G401 (cell line): ENCODE data around the gene TTC19. TPM values are rescaled to one million over a fixed set of nuclear protein-coding genes. Genes with fewer than 3 reads are reported as not detected.

Source experiments
- DNase-seq: peaks from one replicate; pipeline ENCODE4 v3.0.0-alpha.2; 2015; ENCODE audit warnings: low spot score
- in situ Hi-C: cut with HindIII; loops from 2 replicates; pipeline ENCODE4 v1.10.0; 2016; ENCODE audit warnings: low sequenced_read_pairs, mixed read lengths
- total RNA-seq: library from RNA; depleted of rRNA; stranded (reverse); fragments of >200 nt; shearing (Covaris generic); gene quantifications from 2 replicates; pipeline ENCODE4 v1.2.3, GENCODE V29; 2014; rRNA removed

TTC19 gene
- total RNA-seq, result 27.4 and 35.9 TPM in 2 replicates

GRCh38 chr17:15999141-15999973 is at the start of gene TTC19, which contains the start of gene ZSWIM7:
Gene TTC19, plus strand, starts transcription at chr17:15999824. Its CDS starts 25 bp downstream, at chr17:15999849.
Gene ZSWIM7, minus strand, starts transcription at chr17:15999704. Its CDS starts 110 bp downstream, at chr17:15999594.
- in situ Hi-C loops, result no loop called here
- DNase-seq, result peak; percentile 96

- in situ Hi-C loops, result no loop called here
These were observed 48.1 kb upstream of the TTC19 start for GRCh38 chr17:15951368-15952047.

GRCh38 chr17:15952048-15952532 is 47.5 kb upstream of the TTC19 start:
- no peak for DNase-seq
- in situ Hi-C loops, result no loop called here

More at GRCh38 chr17:15951368-15952047, 48.1 kb upstream of the TTC19 start:
- no peak for DNase-seq

- no peak for DNase-seq
- in situ Hi-C loops, result no loop called here
These were observed 46.5 kb upstream of the TTC19 start for GRCh38 chr17:15952916-15953790.

GRCh38 chr17:15954222-15954621 is 45.4 kb upstream of the TTC19 start:
- in situ Hi-C loops, result no loop called here
- no peak for DNase-seq

- no peak for DNase-seq
- in situ Hi-C loops, result no loop called here
These were observed 43.7 kb upstream of the TTC19 start for GRCh38 chr17:15955793-15956541.

GRCh38 chr17:15957206-15957605 is 42.4 kb upstream of the TTC19 start:
- in situ Hi-C loops, result no loop called here
- DNase-seq, result no peak

GRCh38 chr17:15957608-15958307 is 41.9 kb upstream of the TTC19 start:
- DNase-seq, result no peak
- in situ Hi-C loops, result no loop called here

GRCh38 chr17:15958484-15958854 is 41.2 kb upstream of the TTC19 start:
- in situ Hi-C loops, result no loop called here
- no peak for DNase-seq

GRCh38 chr17:15963670-15964110 is 35.9 kb upstream of the TTC19 start:
- DNase-seq, result no peak
- in situ Hi-C loops, result no loop called here

GRCh38 chr17:15965528-15965927 is 34.1 kb upstream of the TTC19 start:
- in situ Hi-C loops, result no loop called here
- DNase-seq, result no peak

- in situ Hi-C loops, result no loop called here
- DNase-seq, result peak; percentile 21
These were observed 33.3 kb upstream of the TTC19 start for GRCh38 chr17:15966183-15966878.

- in situ Hi-C loops, result no loop called here
These were observed 32.8 kb upstream of the TTC19 start for GRCh38 chr17:15966879-15967248.

GRCh38 chr17:15967706-15968399 is 31.8 kb upstream of the TTC19 start:
- in situ Hi-C loops, result no loop called here
- no peak for DNase-seq

More at GRCh38 chr17:15966879-15967248, 32.8 kb upstream of the TTC19 start:
- no peak for DNase-seq

GRCh38 chr17:15969463-15969862 is 30.2 kb upstream of the TTC19 start:
- no peak for DNase-seq
- in situ Hi-C loops, result no loop called here

- DNase-seq, result no peak
- in situ Hi-C loops, result no loop called here
These were observed 29.1 kb upstream of the TTC19 start for GRCh38 chr17:15970500-15970899.

GRCh38 chr17:15971098-15971678 is 28.4 kb upstream of the TTC19 start:
- in situ Hi-C loops, result no loop called here
- DNase-seq, result no peak
